HG03432 (cell line): ENCODE data around the gene ADAMTS14.
"Not testable (repeated sequence)": the region's sequence is repeated elsewhere in the genome, so short reads cannot be mapped to it uniquely, and the experiment has no call there.

Experiments used
- ATAC-seq: cut with Tn5 transposase; IDR thresholded peaks from one replicate; pipeline ENCODE4 v1.9.1; 2021; ENCODE audit warnings: mild to moderate bottlenecking, moderate library complexity; ENCODE audit not compliant: unreplicated experiment

Gene ADAMTS14

GRCh38 chr10:70762441-70763175, 90.3 kb downstream of the ADAMTS14 start:
- no peak for ATAC-seq

GRCh38 chr10:70763567-70763966, 91.3 kb downstream of the ADAMTS14 start:
- ATAC-seq, result no peak

GRCh38 chr10:70765794-70766594, 93.7 kb downstream of the ADAMTS14 start:
- no peak for ATAC-seq

GRCh38 chr10:70768026-70768685, 95.8 kb downstream of the ADAMTS14 start:
- ATAC-seq, result not testable (repeated sequence)

GRCh38 chr10:70769121-70769520, 96.8 kb downstream of the ADAMTS14 start:
- ATAC-seq, result no peak

GRCh38 chr10:70770001-70770400, 97.7 kb downstream of the ADAMTS14 start:
- no peak for ATAC-seq

GRCh38 chr10:70770516-70770915, 98.2 kb downstream of the ADAMTS14 start:
- not testable (repeated sequence) for ATAC-seq

GRCh38 chr10:70771311-70772194, 99.2 kb downstream of the ADAMTS14 start:
- no peak for ATAC-seq

- ATAC-seq, result no peak
Measured at GRCh38 chr10:70772627-70773026, 100.3 kb downstream of the ADAMTS14 start.

- no peak for ATAC-seq
Measured at GRCh38 chr10:70773461-70773860, 101.2 kb downstream of the ADAMTS14 start.

GRCh38 chr10:70773965-70774809, 101.9 kb downstream of the ADAMTS14 start:
- ATAC-seq, result no peak

GRCh38 chr10:70774810-70775678, 102.7 kb downstream of the ADAMTS14 start:
- ATAC-seq, result no peak

GRCh38 chr10:70775679-70776454, 103.6 kb downstream of the ADAMTS14 start:
- ATAC-seq, result no peak

- no peak for ATAC-seq
Measured at GRCh38 chr10:70776455-70777005, 104.2 kb downstream of the ADAMTS14 start.

- no peak for ATAC-seq
Measured at GRCh38 chr10:70777063-70777875, 105.0 kb downstream of the ADAMTS14 start.

- no peak for ATAC-seq
Measured at GRCh38 chr10:70778267-70778924, 106.1 kb downstream of the ADAMTS14 start.
